Stimulated activated CD4-positive, alpha-beta T cell treated with anti-CD3 and anti-CD28 coated beads, Interleukin-1b, Interleukin-23, amount 100 ng/mL, for 24 hours (primary cell): ENCODE measurements around the gene PEPD.

Source experiments
- DNase-seq, 4 experiments: peaks; one replicate each; pipeline ENCODE4 v3.0.0-alpha.2; 2020; ENCODE audit warnings: low read depth in 4 of 4, low spot score in 1 of 4

Gene PEPD

DNA sequence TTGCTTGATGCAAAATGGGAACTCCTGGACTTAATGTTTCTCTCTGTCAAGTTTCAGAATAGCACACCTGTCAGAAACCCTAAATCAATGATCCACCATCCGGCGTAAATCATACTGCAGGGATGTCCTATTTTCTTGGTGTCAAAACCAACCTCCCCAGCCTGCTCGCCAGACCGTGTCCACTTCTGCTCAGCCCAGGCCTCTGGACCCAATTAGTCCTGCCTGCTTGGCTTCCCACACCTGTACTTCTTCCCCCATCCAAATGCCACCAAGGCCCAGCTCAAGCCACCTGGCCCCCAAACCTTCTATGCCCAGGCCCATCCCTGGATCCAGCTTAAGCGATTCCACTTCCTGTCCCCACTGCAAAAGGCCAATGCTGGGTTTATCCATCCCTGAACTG is 25.1 kb upstream of the PEPD start:
- no peak for DNase-seq

- no peak for DNase-seq
Observed at GRCh38 chr19:33545217-33545981, 23.8 kb upstream of the PEPD start.

- DNase-seq, result no peak
Observed at GRCh38 chr19:33535226-33535625, 13.6 kb upstream of the PEPD start.

GRCh38 chr19:33532859-33533460 is 11.4 kb upstream of the PEPD start:
- no peak for DNase-seq

DNA sequence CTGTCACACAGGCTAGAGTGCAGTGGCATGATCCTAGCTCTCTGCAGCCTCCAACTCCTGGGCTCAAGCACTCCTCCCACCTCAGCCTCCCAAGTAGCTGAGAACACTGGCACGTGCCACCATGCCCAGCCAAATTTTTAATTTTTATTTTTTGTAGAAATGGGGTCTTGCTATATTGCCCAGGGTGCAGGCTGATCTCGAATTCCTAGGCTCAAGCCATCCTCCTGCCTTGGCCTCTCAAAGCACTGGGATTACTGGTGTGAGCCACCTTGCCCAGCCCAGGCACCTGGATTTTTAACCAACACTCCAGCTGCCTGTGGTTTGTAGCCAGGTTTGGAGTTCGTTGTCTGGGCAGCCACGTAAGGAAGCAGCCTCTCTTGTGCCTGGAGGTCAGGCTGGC is 9.3 kb upstream of the PEPD start:
- DNase-seq, result no peak

DNA sequence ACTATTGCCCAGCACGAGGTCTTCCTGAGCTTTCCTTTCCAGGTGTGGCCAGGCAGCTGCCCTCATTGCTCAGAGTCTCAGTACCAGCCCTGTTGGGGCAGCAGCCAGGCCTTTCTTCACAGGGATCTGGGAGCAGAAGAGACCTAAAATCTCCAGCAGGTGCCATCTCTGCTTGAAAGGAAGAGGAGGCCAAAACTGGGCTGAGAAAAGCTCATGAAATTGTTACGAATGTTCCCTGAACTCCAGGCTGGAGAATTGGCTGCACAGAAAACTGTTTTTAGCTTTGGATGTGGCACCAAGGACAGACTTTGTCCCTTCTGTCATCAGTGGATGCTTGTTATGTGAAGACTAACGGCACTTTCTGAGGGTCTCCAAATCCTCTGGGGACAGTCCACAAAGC is 8.7 kb upstream of the PEPD start:
- DNase-seq, result no peak

DNA sequence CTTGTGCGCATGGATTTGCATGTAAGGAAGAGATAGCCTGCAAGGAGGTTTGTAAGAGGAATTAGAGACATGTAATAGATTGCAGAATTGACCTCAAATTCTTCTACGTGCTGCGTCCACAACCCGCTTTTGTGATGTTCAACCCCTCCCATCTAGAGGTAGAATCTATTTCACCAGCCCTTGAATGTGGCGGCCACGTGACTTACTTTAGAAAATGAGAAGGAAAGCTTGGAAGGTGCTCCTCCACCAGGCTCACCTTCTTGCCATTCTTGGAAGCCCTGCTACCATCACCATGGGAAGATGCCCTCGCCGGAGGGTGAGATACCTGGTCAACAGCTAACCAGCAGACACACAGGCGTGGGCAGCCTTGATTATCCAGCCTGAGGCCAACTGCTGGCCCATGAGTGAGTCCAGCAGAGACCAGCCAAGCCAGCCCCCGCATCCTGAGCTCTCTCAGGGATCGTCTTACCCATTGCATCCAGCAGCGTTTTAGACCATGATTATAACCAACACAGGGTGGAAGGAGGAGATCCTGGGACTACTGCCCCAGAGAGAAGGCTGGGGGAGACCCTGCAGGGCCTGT is 7.6 kb upstream of the PEPD start:
- DNase-seq, result no peak

- no peak for DNase-seq
Observed at GRCh38 chr19:33528404-33528803, 6.8 kb upstream of the PEPD start.

- DNase-seq, result no peak
Observed at GRCh38 chr19:33527125-33527524, 5.5 kb upstream of the PEPD start.

GRCh38 chr19:33524024-33524664 is 2.6 kb upstream of the PEPD start:
- no peak for DNase-seq

DNA sequence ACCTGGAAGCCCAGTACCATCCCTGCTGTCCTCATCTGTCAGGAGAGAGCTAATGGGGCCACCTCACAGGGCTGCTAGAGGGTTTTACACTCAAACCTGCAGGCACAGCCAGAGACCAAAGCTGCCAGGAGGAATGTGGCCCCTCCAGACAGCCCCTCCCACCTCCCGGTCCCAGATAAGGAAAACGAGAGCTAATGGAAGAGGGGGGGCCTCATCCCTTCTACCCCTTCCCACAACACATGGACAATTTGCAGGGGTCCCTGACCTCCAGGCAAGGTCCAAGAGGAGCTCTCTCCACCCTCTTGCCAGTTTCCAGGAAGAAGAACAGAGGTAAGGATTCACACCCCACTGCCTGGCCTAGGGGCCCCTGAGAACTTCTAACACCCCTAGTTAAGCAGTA is 1.6 kb upstream of the PEPD start:
- DNase-seq, result no peak

- DNase-seq, result no peak
Observed at GRCh38 chr19:33522371-33522662, 726 bp upstream of the PEPD start.

DNA sequence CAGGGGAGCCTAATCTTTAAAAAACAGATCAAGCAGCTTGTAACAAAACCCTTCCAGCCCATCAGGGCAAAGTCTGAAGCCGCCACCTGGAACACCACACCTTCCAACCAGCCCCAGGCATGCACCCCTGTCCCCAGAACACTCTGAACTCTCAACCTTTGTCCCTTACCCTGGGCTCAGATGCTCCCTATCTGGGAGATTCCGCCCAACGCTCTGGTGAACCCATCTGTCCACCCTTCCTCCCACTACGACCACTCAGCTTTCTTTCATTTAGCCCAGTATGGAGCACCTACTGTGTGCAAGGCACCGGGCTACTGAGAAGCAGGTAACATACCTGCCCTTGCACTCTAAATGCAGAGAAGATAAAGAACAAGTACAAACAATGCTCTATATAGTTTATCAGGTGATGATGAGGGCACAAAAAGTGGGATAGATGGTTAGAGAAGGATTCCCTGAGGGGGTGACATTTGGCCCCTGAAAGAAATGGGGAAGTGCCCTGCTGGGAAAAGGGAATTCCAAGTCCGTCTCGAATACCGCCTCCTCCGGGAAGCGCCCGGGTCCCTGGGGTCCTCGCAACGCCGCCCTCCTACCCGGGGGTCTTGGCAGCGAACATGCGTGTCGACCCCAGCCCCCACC is 629 bp downstream of the PEPD start:
- DNase-seq, result no peak

DNA sequence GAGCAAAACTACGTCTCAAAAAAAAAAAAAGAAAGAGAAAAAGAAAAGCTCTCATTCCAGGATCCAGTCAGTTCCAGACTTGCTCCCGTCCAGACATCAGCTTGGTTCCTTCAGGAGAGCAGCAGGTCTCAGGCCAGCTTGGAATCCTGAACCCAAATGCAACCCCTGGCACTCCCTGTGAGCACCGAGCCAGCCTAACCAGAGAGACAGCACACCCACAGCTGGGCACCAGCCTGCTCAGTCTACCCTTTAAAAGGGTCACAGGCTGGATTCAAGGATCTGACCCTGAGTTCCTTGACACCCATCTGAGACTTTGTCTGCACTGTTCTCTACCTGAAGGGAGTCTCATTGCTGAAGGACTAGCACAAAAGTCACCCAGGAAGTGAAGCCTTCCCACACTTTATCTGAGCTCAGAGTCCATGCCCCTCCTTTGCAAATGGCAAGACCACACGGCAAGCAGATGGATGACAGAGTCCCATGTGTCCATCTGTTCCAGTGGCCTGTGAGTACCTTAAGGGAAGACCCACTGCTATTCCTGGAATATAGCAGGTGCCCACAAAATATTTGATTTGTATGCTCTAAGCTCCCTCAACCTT is 1.4 kb downstream of the PEPD start:
- no peak for DNase-seq

GRCh38 chr19:33519416-33519815 is 2.2 kb downstream of the PEPD start:
- DNase-seq, result no peak

- DNase-seq, result no peak
Observed at GRCh38 chr19:33518541-33518940, 3.0 kb downstream of the PEPD start.

GRCh38 chr19:33517922-33518321 is 3.7 kb downstream of the PEPD start:
- DNase-seq, result no peak

DNA sequence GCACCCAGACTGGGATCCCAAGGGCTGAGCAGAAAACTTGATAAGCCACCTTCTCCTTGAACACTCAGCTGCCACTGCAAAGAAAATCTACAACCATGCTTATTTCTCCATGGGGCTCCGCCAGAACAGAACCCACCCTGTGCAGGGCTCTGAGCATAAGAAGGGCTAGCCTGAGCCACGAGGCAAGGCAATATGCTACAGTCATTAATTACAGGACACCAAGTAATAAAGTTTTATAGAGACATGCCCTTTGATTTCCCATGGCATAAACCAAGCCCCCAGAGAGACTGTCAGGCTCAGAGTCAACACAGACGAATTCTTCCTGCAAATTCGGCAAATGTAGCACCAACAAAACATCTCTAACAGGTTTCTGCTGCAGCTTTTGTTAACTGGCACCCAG is 5.7 kb downstream of the PEPD start:
- DNase-seq, result no peak

DNA sequence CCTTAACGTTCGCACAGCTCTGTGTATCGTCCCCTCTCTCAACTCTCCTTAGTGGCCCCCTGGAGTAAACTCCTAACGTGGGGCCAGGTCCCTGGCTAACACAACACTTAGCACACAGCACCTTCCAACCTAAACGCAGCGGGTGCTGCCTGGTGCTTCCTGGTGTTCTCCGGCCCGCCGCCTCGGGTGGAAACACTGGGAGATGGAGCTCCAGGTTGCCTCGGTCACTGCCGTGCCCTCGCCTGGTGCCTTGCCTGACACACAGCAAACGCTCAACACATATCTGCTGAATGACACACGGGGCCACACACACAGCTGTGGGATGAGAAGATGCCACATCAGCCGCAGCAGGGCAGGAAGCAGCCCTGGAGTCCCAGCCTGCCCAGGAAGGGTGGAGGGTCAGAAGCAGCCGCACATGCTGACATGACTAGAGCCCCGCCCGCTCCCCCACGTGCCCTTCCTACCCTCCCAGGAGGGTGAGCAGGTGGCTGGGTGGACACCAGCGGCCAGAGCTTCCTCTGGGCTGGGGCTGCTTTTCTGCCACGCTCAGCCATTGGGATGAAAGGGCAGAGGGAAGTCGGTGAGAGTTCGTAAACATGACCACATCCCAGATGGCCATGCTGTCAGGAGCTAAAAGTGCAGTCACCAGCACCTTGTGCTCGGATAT is 6.6 kb downstream of the PEPD start:
- no peak for DNase-seq

GRCh38 chr19:33513424-33513823 is 8.2 kb downstream of the PEPD start:
- no peak for DNase-seq

GRCh38 chr19:33512580-33513137 is 8.9 kb downstream of the PEPD start:
- no peak for DNase-seq
